Subcutaneous abdominal adipose tissue (tissue), 5 donors: ENCODE measurements around the gene RHBDD3.

Experiments
- H3K27ac ChIP-seq: one replicate; pipeline ENCODE4 v1.7.0; 2013; ENCODE audit warnings: low read depth, mild to moderate bottlenecking, inconsistent platforms, low read length, moderate library complexity
- H3K27me3 ChIP-seq, 5 donors: one replicate each; pipeline ENCODE4 v1.7.0; 2013; ENCODE audit warnings: low read length in 5 of 5, inconsistent platforms in 1 of 5; ENCODE audit not compliant: control insufficient read depth in 5 of 5, insufficient read depth in 4 of 5
- H3K36me3 ChIP-seq, 5 donors: one replicate each; pipeline ENCODE4 v1.7.0; 2013; ENCODE audit warnings: low read length in 5 of 5; ENCODE audit not compliant: control insufficient read depth in 5 of 5, insufficient read depth in 5 of 5
- H3K4me1 ChIP-seq, 5 donors: one replicate each; pipeline ENCODE4 v1.7.0; 2013; ENCODE audit warnings: low read length in 5 of 5, mild to moderate bottlenecking in 3 of 5, moderate library complexity in 1 of 5; ENCODE audit not compliant: control insufficient read depth in 5 of 5, insufficient read depth in 5 of 5
- H3K4me3 ChIP-seq, 5 donors: one replicate each; pipeline ENCODE4 v1.7.0; 2013; ENCODE audit warnings: low read length in 5 of 5, low read depth in 1 of 5
- H3K9ac ChIP-seq, 5 donors: one replicate each; pipeline ENCODE4 v1.7.0; 2013; ENCODE audit warnings: low read length in 5 of 5, mild to moderate bottlenecking in 4 of 5, moderate library complexity in 3 of 5
- H3K9me3 ChIP-seq, 5 donors: one replicate each; pipeline ENCODE4 v1.7.0; 2013; ENCODE audit warnings: low read length in 5 of 5; ENCODE audit not compliant: control insufficient read depth in 5 of 5
- donor health status: healthy.
- donor health status: healthy.
- donor health status: healthy.
- donor health status: healthy.
- donor health status: healthy.

Gene RHBDD3

GRCh38 chr22:29260031-29260560 lies 7.7 kb downstream of the RHBDD3 start:
- H3K4me3 ChIP-seq, result no peak overlapping the region
- H3K36me3 ChIP-seq, result peaks cover 0 to 32% (median 23%) of the 10 kb centered on the region in 5 donors
- no peaks in the 10 kb centered on the region for H3K4me1 ChIP-seq
- H3K9me3 ChIP-seq, result no peaks in the 10 kb centered on the region
- no peaks in the 10 kb centered on the region for H3K27me3 ChIP-seq
- no peak overlapping the region for H3K27ac ChIP-seq
- no peak overlapping the region for H3K9ac ChIP-seq

DNA sequence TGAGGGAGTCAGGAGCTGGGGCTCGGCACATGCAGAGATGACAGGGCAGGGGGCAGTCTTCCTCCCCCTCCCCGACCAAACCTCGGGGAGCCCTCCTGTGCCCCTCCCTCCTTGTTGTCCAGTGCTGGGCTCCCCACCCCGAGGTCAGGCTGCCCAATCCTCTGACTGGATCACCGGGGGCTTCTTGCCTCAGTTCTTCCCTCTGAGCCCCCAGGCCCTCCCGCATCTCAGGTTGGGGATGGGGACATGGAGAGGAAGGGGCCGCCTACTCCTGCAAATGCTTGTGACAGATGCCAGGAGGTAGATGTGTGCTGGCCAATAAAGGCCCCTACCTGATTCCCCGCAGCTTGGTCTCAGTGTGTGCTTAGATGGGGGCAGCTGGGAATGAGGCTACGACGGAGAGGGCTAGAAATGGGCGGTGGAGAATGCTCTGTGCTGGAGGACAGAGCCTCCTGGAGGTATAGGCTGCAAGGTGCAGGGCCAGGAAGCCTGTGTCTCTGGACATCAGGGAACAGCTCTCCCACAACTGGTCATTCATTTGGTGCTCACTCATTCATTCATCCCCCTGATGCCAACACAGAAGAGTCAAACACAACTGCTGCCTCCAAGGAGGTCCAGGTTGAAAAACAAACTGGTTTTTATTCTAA lies 8.4 kb downstream of the RHBDD3 start:
- H3K36me3 ChIP-seq, result peaks cover 0 to 27% (median 21%) of the 10 kb centered on the region in 5 donors
- H3K4me1 ChIP-seq, result no peaks in the 10 kb centered on the region
- H3K9me3 ChIP-seq, result no peaks in the 10 kb centered on the region
- no peak overlapping the region for H3K27ac ChIP-seq
- no peak overlapping the region for H3K4me3 ChIP-seq
- H3K9ac ChIP-seq, result no peak overlapping the region
- H3K27me3 ChIP-seq, result no peaks in the 10 kb centered on the region

GRCh38 chr22:29258407-29259252 lies 9.2 kb downstream of the RHBDD3 start:
- Histone ChIP-seq H3K27ac (no peak overlapping the region), H3K27me3 (no peaks in the 10 kb centered on the region), H3K4me1 (no peaks in the 10 kb centered on the region), H3K9me3 (no peaks in the 10 kb centered on the region), H3K9ac (no peak overlapping the region), H3K36me3 (peaks cover 0 to 20% (median 14%) of the 10 kb centered on the region in 5 donors), H3K4me3 (no peak overlapping the region)

GRCh38 chr22:29257751-29258181 lies 10.0 kb downstream of the RHBDD3 start:
- H3K27ac ChIP-seq, result no peak overlapping the region
- peaks cover 0 to 17% (median 12%) of the 10 kb centered on the region in 5 donors for H3K36me3 ChIP-seq
- no peaks in the 10 kb centered on the region for H3K27me3 ChIP-seq

GRCh38 chr22:29256606-29257325 lies 11.0 kb downstream of the RHBDD3 start:
- Histone ChIP-seq H3K4me3 (no peak overlapping the region), H3K4me1 (no peaks in the 10 kb centered on the region), H3K36me3 (peaks cover 0 to 17% (median 12%) of the 10 kb centered on the region in 5 donors), H3K27me3 (peaks cover 0 to 3% (median 0%) of the 10 kb centered on the region in 5 donors), H3K9ac (no peak overlapping the region), H3K27ac (no peak overlapping the region), H3K9me3 (no peaks in the 10 kb centered on the region)

More at GRCh38 chr22:29257751-29258181, 10.0 kb downstream of the RHBDD3 start:
- no peak overlapping the region for H3K9ac ChIP-seq
- no peaks in the 10 kb centered on the region for H3K4me1 ChIP-seq
- no peak overlapping the region for H3K4me3 ChIP-seq
- no peaks in the 10 kb centered on the region for H3K9me3 ChIP-seq

GRCh38 chr22:29255064-29255621 lies 12.6 kb downstream of the RHBDD3 start:
- peaks cover 0 to 11% (median 9%) of the 10 kb centered on the region in 5 donors for H3K36me3 ChIP-seq
- peaks cover 0 to 3% (median 0%) of the 10 kb centered on the region in 5 donors for H3K27me3 ChIP-seq
- H3K27ac ChIP-seq, result no peak overlapping the region
- H3K9ac ChIP-seq, result no peak overlapping the region
- H3K4me1 ChIP-seq, result no peaks in the 10 kb centered on the region
- H3K4me3 ChIP-seq, result no peak overlapping the region
- no peaks in the 10 kb centered on the region for H3K9me3 ChIP-seq

- peaks cover 0 to 2% (median under 1%) of the 10 kb centered on the region in 5 donors for H3K36me3 ChIP-seq
Observed at GRCh38 chr22:29254286-29254660, 13.5 kb downstream of the RHBDD3 start.

GRCh38 chr22:29253561-29254285 lies 14.1 kb downstream of the RHBDD3 start:
- Histone ChIP-seq H3K27ac (no peak overlapping the region), H3K9me3 (no peaks in the 10 kb centered on the region), H3K27me3 (peaks cover 0 to 3% (median 0%) of the 10 kb centered on the region in 5 donors), H3K36me3 (no peaks in the 10 kb centered on the region), H3K4me3 (no peak overlapping the region), H3K9ac (no peak overlapping the region), H3K4me1 (no peaks in the 10 kb centered on the region)

More at GRCh38 chr22:29254286-29254660, 13.5 kb downstream of the RHBDD3 start:
- Histone ChIP-seq H3K4me1 (no peaks in the 10 kb centered on the region), H3K9ac (no peak overlapping the region), H3K27ac (no peak overlapping the region), H3K27me3 (peaks cover 0 to 3% (median 0%) of the 10 kb centered on the region in 5 donors), H3K9me3 (no peaks in the 10 kb centered on the region), H3K4me3 (no peak overlapping the region)
